WERI-Rb-1 (cell line): ENCODE measurements around the gene ABCB10.

ENCODE experiments used
- DNase-seq: peaks from one replicate; pipeline ENCODE4 v3.0.0-alpha.2; 2020
- H3K27ac ChIP-seq: fragments of 250-450 bp; sonication (Bioruptor Pico); 2 replicates; pipeline ENCODE4 v1.5.1; 2020; ENCODE audit warnings: mild to moderate bottlenecking, moderate library complexity
- H3K27me3 ChIP-seq: fragments of 250-450 bp; sonication (Bioruptor Pico); 2 replicates; pipeline ENCODE4 v1.5.1; 2021; ENCODE audit warnings: mild to moderate bottlenecking, low read depth, moderate library complexity; ENCODE audit not compliant: insufficient read depth, severe bottlenecking
- H3K36me3 ChIP-seq: fragments of 250-450 bp; sonication (Bioruptor Pico); 2 replicates; pipeline ENCODE4 v1.5.1; 2020; ENCODE audit warnings: mild to moderate bottlenecking, moderate library complexity
- H3K4me3 ChIP-seq: 2 replicates; pipeline ENCODE4 v1.5.1; 2011; ENCODE audit warnings: low read depth, mild to moderate bottlenecking, control low read depth, low read length
- H3K9me3 ChIP-seq: fragments of 250-450 bp; sonication (Bioruptor Pico); 2 replicates; pipeline ENCODE4 v1.5.1; 2021; ENCODE audit warnings: mild to moderate bottlenecking, moderate library complexity; ENCODE audit not compliant: severe bottlenecking
- TF ChIP-seq, protein P1 (sequence below): IDR thresholded peaks from 2 replicates; pipeline ENCODE4 v1.5.1; 2011; ENCODE audit warnings: low read depth, mild to moderate bottlenecking, control low read depth, inconsistent platforms, low read length

Gene ABCB10

DNA sequence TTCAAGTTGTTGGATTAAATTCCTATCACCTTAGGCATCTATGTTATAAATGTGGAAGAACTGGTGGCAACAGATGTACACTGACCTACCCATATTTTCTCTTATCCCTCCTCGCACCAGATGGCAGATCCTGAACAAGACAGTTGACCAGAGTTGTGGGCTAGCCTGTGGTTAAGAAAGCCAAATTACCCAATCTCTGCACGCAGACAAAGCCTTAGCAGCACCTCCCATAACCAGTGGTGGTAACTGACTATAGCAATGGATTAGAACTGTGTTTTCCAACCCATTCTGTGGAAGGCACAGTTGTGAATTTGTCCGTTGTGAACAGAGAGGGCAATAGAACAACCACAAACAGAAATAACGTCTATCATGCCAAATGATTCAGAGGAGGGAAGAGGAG is 20.6 kb downstream of the ABCB10 start:
- Histone ChIP-seq H3K27ac (no peak overlapping the region), H3K36me3 (no peaks in the 10 kb centered on the region), H3K4me3 (no peak overlapping the region), H3K9me3 (no peaks in the 10 kb centered on the region), H3K27me3 (no peaks in the 10 kb centered on the region)
- peak; percentile 6 for DNase-seq
- TF ChIP-seq, protein P1, sequence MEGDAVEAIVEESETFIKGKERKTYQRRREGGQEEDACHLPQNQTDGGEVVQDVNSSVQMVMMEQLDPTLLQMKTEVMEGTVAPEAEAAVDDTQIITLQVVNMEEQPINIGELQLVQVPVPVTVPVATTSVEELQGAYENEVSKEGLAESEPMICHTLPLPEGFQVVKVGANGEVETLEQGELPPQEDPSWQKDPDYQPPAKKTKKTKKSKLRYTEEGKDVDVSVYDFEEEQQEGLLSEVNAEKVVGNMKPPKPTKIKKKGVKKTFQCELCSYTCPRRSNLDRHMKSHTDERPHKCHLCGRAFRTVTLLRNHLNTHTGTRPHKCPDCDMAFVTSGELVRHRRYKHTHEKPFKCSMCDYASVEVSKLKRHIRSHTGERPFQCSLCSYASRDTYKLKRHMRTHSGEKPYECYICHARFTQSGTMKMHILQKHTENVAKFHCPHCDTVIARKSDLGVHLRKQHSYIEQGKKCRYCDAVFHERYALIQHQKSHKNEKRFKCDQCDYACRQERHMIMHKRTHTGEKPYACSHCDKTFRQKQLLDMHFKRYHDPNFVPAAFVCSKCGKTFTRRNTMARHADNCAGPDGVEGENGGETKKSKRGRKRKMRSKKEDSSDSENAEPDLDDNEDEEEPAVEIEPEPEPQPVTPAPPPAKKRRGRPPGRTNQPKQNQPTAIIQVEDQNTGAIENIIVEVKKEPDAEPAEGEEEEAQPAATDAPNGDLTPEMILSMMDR: no peak

DNA sequence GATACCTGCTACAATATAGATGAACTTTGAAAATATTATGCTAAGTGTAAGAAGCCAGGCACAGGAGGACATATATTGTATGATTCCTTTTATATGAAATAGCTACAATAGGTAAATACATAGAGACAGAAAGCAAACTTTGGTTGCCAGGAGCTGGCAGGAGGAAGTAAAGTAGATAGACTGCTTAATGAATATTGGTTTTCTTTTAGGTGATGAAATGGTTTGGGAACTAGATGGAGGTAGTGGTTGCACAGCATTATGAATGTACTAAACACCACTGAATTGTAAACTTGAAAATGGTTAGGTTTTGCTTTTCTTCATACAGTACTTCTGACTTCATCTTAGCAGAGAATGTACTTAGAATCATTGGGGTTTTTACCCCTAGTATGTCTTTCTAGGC is 21.5 kb downstream of the ABCB10 start:
- Histone ChIP-seq H3K4me3 (no peak overlapping the region), H3K27ac (no peak overlapping the region), H3K36me3 (no peaks in the 10 kb centered on the region), H3K27me3 (no peaks in the 10 kb centered on the region), H3K9me3 (no peaks in the 10 kb centered on the region)
- no peak for DNase-seq
- TF ChIP-seq, protein P1: no peak

DNA sequence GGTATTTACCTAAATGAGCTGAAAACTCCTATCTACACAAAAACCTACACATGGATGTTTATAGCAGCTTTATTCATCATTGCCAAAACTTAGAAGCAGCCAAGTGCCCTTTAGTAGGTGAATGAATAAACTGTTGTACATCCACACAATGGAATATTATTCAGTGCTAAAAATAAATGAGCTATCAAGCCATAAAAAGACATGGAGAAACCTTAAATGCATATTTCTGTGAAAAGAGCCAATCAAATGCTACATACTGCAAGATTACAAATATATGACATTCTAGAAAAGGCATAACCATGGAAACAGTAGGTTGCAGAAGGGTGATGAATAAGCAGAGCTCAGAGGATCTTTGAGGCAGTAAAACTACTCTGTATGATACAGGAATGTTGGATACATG is 23.3 kb downstream of the ABCB10 start:
- no peak overlapping the region for H3K27ac ChIP-seq
- no peaks in the 10 kb centered on the region for H3K27me3 ChIP-seq
- no peaks in the 10 kb centered on the region for H3K36me3 ChIP-seq
- TF ChIP-seq, protein P1: no peak
- DNase-seq: no peak
- no peaks in the 10 kb centered on the region for H3K9me3 ChIP-seq
- H3K4me3 ChIP-seq: no peak overlapping the region

DNA sequence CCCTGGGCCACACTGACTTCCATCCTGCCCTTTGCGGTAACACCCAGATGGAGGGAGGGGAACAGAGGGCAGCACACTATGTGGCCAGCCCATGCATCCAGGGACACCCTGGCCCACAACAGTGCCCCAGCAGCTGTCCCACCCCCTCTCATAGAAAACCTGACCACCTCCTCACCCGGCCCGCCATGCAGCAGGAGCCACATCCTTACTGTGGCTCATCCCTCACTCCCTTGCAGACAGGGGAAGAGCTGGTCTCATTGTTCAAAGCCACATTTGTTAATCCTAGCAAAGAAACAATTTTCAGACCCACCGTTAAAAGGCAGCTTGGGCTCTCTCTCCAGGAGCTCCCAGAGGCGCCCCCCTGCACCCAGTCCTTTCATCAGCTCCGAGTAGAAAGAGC is 27.2 kb downstream of the ABCB10 start:
- Histone ChIP-seq H3K27me3 (no peaks in the 10 kb centered on the region), H3K27ac (no peak overlapping the region), H3K36me3 (no peaks in the 10 kb centered on the region), H3K4me3 (no peak overlapping the region), H3K9me3 (no peaks in the 10 kb centered on the region)
- DNase-seq: no peak
- TF ChIP-seq, protein P1: no peak

DNA sequence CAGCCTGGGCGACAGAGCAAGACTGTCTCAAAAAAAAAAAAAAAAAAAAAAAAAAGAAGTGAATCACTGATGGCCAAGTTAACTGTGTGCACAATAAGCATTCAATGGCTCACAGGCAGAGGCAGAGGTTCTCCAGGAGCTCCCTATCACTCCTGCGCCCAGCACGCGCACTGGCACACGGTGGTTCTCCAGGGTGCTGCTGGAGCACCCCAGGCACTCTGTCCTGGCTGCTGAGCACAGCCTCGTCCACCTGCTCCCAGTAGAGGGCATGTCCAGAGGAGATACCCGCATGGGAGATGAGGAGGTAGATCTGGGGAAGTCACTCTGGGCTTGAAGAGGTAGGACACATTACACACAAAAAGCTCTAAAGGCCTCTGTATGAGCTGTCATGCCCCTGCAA is 28.9 kb downstream of the ABCB10 start:
- DNase-seq: no peak
- H3K4me3 ChIP-seq: no peak overlapping the region
- H3K36me3 ChIP-seq: no peaks in the 10 kb centered on the region
- H3K9me3 ChIP-seq: no peaks in the 10 kb centered on the region
- no peak overlapping the region for H3K27ac ChIP-seq
- TF ChIP-seq, protein P1: no peak
- H3K27me3 ChIP-seq: no peaks in the 10 kb centered on the region

DNA sequence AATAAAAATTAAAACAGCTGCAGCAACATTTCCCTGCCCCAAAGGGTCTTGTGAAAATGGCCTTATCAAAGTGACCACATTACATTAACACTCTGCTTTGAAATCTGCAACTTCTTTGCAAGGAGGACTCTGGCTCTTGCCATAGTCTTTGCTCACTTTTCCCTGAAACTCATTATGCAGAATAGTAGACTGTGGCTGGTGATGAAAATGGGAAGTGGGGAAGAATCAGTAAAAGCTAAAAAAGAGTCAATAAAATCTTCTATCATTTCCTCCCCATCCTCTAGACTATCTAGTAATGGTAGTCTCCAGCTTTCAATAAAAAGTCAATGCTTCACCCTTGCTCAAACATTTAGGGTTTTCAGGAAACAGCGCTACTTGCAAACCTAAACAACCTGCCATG is 31.8 kb downstream of the ABCB10 start:
- TF ChIP-seq, protein P1: no peak
- H3K27me3 ChIP-seq: no peaks in the 10 kb centered on the region
- no peak for DNase-seq
- H3K27ac ChIP-seq: no peak overlapping the region
- no peaks in the 10 kb centered on the region for H3K9me3 ChIP-seq
- H3K4me3 ChIP-seq: no peak overlapping the region
- H3K36me3 ChIP-seq: no peaks in the 10 kb centered on the region
